Ovary (tissue), 3 donors: ENCODE results near the gene GABRG3.

Source experiments
- EP300 ChIP-seq: sonication (generic); formaldehyde crosslinking; IDR thresholded peaks from one replicate; pipeline ENCODE4 v1.6.1; 2017; ENCODE audit warnings: antibody characterized with exemption
- TF ChIP-seq, protein P1 (sequence below), 3 donors: fragments of 450-650 bp in 2 of 3; fragments of 200-600 bp in 1 of 3; IDR thresholded peaks; one replicate each; pipeline versions ENCODE4 v1.5.1 to v1.8.0; 2016 to 2022; ENCODE audit warnings: antibody characterized with exemption in 3 of 3, mild to moderate bottlenecking in 1 of 3
- donor health status: DM: no; HTN: no; CAD: no.

DNA sequence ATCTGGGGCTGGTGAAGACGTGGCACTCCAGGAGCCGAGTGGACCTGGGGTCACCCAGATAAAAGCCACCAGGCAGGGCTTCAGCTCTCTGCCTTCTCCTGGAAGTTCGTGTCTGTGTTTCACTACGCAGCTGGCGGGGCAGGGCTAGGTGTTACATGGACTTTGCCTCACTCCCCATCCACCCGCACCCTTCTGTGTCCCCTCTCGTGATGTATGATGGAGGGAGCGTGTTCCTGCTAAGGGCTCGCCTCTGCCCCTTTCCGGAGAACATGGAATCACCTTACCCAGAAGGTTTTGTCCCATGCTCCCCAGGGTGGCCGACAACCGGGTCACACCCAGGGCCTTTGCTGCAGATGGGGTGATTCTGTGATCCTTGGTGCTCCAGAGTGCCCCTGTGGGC lies 96.2 kb downstream of the GABRG3 start:
- TF ChIP-seq, protein P1, sequence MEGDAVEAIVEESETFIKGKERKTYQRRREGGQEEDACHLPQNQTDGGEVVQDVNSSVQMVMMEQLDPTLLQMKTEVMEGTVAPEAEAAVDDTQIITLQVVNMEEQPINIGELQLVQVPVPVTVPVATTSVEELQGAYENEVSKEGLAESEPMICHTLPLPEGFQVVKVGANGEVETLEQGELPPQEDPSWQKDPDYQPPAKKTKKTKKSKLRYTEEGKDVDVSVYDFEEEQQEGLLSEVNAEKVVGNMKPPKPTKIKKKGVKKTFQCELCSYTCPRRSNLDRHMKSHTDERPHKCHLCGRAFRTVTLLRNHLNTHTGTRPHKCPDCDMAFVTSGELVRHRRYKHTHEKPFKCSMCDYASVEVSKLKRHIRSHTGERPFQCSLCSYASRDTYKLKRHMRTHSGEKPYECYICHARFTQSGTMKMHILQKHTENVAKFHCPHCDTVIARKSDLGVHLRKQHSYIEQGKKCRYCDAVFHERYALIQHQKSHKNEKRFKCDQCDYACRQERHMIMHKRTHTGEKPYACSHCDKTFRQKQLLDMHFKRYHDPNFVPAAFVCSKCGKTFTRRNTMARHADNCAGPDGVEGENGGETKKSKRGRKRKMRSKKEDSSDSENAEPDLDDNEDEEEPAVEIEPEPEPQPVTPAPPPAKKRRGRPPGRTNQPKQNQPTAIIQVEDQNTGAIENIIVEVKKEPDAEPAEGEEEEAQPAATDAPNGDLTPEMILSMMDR (IDR thresholded peaks at IDR 0.05): no peak
- no peak for TF ChIP-seq EP300
